ENCODE data around the gene ELAVL2.

ELAVL2 gene

DNA sequence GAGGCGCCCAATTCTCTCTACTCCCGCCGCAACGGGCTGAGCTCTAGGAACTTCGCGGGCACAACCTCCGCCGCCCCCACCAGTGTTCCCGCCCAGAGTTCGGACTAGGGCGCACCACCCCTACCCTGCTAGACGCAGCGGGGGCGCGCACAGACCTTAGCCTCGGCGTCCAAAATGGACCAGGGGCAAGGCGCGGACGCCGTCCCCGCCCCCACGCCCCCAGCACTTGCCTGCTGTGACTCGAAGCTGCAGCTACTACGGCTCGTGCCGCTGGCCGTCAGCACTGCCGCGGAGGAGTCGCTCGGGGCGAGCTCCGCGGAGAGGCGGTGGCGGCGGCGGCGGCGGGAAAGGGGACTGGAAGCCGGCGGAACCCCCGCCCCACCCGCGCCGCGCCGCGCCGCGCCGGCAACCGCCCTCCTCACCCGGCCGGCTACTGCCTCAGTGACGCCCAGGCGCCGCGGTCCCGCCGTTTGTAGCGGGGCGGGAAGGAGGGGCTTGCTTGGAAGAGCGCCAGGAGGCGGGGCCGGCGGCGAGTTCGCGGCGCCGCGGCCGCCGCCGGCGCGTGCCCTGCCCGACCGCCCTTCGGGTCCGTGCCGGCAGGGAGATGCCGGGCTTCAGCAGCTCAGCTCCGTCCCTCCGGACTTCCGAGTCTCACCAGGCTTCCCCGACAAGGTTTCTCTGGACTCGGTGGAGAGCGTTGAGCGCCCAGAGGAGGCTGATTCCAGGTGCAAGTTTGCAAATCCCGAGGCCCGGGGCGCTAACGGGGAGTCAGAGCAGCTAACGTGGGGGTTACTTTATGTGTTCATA lies 4.5 kb downstream of the ELAVL2 start:
- DNase-seq (ENCODE audit: low read depth), result no peak

DNA sequence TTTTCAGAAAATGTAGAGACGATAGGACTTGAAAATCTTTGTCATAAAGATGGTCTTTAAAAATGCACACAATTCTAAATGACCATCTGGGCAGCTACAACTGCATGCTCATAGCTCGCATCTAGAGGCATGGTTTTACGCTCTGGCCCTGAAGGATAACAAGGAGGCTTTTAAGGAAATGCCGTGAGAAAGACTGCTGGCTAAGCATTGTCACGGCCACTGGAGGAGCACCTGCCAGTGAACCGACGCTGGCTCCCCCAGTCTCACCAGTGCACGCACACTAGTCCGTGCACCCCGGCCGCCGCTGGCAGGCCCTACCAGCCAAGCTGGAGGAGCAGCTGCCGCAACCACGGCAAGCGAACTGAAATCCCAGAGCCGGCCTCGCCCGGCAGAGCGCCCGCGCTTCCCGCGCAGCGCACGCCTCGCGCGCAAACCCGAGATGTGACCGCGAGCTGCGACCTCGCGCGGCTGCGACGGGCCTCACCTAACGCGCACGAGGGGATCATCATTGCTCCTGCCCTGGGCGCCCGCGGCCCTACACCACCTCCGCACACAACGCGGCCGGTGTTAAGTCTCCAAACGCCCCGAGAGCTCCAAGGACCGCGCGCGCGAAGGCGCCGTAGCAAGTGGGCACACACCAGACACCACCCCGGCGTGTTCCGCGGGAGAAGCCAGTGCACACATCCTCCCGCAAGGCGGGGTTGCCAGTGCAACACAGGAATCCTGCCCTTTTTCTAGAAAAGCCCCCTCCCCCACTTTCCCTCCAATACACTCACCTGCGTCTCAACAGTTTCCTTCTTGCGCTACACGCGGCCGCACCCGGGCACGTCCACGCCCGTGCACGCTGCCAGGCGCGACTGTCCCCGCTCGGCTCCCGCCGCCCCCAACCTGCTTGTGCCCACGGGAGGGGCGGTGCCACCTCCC lies 5.3 kb downstream of the ELAVL2 start:
- no peak for DNase-seq (ENCODE audit: low read depth)

DNA sequence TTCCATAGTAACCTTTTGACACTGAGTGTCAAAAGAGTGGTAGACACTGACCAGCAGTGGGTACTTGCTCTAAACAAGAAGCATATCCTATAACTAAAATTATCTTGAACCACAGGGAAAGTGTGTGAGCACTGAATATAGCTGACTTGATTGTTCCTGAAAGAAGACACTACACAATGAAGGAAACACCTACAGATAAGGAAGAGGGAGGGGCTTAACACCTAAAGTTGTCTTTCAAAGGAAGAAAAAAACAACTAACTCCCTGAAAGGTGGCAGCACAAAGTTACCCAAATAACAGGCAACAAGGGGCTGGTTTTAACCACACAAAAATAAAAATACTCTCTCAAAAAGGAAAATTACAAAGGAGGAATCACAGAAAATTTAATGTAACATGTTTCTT lies 6.6 kb downstream of the ELAVL2 start:
- DNase-seq (ENCODE audit: low read depth), result no peak

DNA sequence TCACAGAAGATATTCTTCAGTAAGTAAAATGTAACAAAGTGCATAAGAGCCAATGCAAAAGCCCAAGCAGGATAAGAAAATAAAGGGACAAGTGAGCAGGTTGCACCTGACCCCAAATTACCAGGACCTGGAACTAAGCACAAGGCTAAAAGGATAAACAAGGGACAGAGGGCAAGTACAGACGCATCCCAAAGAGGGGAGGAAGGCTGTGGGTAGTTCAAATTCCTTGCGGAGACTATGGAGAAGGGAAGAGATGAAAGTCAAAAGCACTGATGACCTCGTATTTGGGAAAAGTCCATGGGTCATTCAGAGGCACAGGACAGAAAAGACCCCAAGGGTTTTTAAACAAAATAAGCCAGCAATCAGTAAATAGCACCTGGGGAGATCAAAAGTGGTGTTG lies 11.8 kb downstream of the ELAVL2 start:
- DNase-seq (ENCODE audit: low read depth), result no peak

DNA sequence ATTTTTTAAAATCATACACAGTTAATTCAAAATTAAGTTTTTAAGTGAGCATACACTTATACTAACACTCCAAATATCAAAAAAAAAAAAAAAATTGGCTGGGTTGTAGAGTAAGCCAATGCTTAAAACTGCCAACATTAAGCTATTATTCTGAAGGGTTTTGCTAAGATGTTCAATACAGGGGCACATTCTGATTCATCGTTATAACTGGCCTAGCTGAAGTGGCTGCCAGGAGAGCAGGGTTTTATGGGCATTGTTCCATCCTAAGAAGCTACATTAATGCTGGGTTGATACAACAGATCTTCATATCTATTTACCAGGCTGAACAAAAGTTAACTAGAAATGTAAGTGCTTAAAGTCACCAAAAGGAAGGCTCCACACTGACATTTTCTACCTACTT lies 13.4 kb downstream of the ELAVL2 start:
- DNase-seq (ENCODE audit: low read depth), result no peak

DNA sequence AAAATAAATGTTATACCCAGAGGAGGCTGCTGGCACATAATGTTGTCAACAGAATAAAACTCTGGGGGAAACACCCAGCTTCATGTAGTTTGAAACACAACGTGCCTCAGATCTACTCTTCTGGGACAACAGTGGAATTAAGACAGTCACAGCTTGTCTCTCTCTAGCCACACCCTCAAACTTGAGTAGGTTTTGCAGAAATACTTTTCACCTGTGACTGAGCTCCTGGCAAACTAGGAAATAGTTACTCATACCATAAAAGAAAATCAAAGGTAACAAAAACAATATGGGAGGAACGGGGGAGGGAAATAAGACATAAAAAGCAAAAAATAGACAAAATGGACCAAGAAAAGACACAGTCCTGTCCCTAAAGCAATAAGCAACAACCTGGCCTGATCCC lies 14.4 kb downstream of the ELAVL2 start:
- DNase-seq (ENCODE audit: low read depth), result no peak

DNA sequence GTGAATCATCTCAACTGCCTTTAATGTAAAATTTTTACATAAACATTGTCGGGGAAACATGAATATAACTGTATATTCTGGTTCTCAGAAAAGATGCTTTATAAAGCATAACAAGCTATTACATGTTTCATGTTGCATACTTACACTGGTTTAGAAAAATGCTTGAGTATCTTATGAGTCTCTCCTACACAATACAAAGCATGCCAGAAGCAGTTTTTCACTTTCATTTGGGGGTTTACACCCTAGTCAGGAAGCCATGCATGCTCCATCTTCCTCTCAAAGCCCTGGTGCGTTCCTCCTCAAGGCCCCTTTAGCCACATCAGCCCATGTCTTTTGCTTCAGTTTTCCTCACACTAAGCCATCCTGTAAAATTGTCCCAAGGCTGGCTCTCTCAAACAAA lies 22.8 kb downstream of the ELAVL2 start:
- no peak for DNase-seq (ENCODE audit: low read depth)

DNA sequence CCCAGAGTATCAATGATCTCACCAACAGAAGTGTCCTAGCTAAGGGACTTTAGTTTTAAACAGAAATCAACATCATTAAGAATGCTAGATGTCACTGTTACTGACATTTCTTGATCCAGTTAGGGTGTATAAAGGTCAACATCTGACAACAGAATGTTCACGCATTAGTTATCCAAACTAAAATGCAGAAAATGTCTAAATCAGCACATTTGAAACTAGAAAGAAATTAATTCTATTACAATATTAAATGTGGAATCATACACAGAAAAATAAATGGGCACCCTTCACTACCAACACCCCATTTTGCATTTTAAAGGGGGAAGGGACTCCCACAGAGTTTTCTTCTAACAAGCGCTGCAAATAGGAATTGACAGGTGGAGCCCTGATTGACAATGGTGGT lies 24.5 kb downstream of the ELAVL2 start:
- no peak for DNase-seq (ENCODE audit: low read depth)

DNA sequence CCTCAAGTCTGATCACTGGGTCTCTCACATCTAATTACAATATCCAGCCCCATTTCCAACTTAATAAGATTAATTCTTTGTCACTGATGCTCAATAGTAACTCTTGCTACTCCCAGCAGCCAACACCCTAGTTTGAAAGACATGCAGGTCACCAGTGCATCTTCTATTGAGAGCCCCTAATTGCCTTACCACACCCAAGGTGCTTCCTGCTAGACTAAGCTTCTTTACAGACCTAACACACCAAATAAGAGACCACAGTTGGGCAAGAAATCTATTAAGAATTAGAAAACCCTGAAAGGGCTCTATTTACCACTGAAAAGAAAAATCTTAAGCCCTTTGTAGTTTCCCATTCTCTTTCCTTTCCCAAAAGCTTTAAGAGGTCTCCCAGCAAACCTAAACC lies 26.5 kb downstream of the ELAVL2 start:
- no peak for DNase-seq (ENCODE audit: low read depth)

DNA sequence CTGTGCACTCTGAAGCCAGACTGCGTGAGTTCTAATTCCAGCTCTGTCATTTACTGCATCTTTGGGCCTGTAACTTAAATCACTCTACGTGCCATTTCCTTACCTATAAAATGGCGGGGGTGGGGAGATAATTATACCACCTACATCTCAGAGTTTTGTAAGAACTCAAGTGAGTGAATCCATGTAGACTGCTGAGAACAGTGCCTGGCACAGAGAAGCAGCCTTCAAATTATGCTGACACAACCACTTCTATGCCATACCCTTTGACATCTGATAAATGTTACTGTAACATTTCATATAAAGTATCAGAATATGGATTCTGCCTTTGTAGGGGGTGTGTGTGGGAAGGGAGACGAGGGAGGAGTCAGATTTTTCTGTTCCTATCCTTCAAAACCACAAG lies 27.7 kb downstream of the ELAVL2 start:
- DNase-seq (ENCODE audit: low read depth), result no peak

DNA sequence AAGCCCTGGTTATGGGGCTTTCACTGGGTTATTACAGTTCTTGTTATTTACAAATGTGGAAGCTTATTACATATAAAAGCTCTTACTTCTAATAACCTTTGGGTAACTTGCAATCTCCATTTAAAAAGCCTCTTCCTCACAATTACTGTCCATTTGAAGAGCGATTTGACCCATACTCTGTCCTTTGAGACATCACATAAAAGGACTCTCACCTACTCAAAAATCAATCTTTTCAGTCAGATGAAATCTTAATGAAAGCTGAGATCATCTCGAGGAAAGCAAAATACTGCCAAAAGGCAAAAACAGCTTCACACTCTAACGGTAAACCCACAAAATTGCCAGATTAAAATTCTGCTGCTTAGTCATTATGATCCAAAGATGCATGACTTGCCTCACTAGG lies 29.8 kb downstream of the ELAVL2 start:
- DNase-seq (ENCODE audit: low read depth), result no peak

DNA sequence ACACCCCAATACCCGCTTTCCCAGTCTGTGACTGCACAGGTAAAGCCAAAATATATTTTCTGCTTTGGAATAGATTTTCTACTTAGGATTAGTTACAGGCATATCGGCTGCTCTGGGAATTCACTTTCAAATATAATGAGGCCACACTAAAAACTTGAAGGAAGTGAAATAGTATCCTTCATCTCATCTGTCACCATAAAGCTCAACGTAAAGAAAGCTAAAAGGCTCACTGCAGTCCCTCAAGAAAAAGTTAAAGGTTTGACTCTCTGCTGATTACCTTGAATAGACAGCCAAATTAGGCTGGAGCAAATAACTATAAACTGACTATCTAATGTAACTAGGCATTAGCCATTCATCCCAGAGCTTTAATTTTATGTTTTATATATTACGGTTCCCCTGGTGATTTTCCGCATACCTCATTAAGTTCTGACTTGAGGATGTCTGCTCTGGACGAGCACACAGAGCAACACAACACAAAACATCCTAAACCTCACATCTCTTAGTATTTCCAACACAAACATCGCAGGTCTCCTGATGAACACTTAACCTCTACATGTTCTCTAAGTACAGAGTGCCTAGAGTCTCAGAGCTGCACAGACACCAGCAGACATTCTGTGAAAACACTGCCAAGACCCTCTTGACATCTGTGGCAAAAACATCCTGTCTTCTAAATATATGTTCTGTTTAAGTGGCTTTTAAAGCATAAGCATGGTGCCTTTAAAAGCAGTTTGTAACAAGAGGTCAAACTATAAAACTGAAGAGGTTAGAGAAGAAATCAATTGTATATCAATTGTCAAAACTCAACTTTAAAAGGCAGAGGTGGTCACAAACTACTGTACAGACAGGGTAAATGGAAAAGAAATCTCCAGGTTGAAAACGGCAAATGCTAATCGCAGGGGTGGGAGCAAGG lies 35.4 kb downstream of the ELAVL2 start:
- no peak for DNase-seq (ENCODE audit: low read depth)

DNA sequence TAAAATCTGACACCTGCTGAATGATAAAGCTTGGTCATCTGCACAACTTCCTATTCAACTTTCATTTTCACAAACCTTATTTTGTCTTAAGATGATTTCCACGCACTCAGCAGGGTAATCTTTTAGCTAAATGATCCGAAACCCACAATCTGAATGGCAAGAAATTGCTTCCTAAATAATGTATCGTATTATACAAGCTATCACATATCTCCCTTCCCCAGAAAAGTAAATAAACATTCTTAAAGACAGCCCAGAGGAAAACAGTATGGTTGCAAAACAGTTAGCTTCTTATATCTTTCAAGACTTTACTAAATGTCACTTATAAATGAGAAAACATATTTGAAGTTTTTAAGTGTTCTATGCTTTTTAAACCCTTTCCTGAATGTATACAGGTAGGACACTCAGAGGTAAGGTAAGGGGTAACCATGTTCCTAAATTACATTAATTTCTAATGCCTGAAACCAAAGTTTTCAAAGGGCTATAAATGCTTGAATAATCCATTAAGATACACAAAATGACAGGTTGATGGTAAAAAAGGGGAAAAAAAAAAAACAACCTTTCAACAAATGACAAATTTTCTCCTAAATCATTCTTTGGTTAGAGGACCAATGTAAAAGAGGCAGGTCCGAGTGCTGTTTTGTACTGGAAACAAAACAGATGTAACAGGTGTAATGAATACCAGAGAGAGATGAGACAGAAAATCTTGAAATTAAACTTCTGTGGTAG lies 36.3 kb downstream of the ELAVL2 start:
- no peak for DNase-seq (ENCODE audit: low read depth)

DNA sequence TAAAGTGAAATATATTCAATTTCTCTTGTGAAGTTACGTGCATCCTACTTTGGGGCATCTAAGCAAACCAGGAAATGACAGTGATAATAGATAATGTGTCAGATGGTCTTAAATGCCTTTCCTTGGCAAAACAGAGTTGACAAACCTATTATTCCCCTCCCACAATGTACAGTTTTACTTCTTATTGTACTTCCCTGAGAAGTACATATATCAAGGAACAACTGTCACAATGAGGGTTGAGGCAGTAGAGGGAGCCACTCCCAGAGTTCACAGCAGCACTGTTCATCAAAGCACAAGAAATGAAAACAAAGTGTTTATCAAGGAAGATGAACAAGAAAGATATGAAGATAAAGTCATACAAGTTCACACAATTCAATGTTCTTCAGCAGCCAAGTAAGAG lies 41.1 kb downstream of the ELAVL2 start:
- DNase-seq (ENCODE audit: low read depth), result no peak

DNA sequence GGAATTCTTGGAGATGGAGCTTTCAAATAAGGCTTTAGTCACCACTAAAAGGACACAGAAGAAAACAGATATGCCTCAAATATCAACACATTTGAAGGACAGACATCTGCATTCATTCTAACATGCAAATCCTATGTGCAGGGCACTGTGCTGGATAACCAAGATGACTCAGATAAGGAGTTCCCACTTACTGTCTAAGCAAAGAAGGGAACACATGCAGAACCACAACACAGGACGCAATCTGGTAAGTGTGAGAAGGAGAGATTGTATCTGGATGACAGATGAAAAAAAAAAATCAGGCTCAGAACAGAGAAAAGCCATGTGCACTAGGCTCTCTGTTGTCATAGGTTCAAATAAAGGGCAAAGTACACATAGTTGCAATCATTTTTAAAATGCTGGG lies 42.5 kb downstream of the ELAVL2 start:
- DNase-seq (ENCODE audit: low read depth), result no peak

DNA sequence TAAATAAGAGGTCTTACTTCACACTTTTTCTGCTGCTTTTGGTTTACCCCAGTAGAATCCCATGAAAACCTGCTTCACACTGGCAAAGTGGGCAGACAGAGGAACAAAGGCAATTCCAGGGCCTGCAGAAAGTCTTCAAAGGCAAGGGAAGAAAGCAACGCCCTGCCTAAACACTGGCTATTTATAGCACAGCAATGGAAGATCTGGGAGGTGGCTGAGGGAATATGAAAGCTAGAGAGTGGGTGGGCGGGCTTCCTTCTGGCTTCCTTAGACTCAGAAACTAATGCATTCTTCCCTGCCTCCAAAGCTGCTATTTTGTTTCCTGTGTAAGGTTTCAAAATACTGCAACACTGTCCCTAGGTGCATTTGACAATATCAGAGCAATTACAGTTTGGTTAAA lies 46.8 kb downstream of the ELAVL2 start:
- no peak for DNase-seq (ENCODE audit: low read depth)

DNA sequence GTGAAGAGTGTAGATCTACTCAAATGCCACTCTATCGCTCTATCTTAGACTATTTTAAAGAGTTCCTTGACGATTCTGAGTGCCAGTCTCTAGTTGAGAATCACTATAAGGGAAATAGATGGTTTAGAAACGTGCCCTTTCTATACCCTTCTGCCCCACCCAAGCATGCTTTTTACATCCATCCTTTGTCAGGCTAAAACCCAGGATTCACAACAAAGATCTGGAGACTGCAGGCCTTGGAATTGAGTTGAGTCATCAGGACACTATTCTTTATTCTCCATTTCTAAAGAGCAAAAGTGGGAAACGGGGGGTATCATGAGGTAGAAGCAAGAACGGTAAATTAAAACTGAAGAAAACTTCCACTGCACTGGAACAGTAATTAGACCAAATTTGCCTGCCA lies 48.7 kb downstream of the ELAVL2 start:
- no peak for DNase-seq (ENCODE audit: low read depth)

DNA sequence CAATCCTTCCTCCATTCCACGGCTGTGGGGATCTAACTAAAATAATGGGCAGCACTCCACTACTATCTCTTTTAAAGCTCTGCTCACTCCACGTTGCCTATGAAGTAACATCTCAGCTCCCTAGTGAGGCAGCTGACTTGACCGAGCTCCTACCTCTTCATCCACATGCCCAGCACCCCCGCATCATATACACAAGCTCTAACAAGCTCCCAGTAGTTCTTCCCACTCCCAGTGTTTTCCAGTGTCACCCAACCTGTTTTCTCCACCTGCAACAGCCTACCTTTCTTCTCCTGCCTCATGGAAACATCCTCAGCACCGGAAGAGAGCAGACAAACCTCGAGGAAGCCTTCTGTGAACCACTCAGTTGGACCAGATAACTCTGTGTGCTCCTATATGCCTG lies 50.5 kb downstream of the ELAVL2 start:
- no peak for DNase-seq (ENCODE audit: low read depth)

DNA sequence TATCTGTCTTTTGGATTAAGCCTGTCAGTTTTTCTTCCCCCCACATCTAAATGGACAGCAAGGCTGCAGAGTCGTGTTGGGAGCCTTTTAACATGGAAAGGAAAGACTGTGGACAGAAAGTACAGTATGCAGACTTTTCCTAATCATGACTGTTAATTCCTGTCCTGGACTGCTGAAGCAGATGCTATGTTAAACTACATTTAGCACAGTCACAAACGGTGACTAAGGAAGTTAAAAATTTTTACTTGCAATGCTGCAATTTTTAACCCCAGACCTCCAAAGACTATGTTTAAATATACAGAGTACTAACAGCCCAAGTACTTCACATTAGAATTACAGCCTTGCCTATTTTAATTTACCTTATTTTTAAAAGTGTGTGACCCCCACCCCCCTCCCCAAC lies 51.8 kb downstream of the ELAVL2 start:
- DNase-seq (ENCODE audit: low read depth), result no peak

DNA sequence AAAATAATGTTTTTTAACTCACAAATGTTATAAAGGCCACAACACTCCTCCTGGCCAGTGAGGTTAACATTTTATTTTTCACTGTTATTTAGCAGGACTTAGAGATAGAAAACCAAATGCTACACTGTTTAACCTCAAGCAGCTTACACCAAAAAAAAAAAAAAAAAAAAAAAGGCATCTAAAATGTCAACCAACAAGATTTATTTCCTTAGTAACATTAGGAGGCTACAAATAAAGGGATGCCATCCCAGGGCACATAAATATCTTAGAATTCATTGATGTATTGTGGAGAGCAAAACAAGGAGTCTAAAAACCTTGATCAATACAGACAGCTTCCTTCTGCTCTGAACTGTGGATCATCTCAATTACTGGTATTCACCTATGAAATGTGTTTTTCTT lies 53.7 kb downstream of the ELAVL2 start:
- no peak for DNase-seq (ENCODE audit: low read depth)

DNA sequence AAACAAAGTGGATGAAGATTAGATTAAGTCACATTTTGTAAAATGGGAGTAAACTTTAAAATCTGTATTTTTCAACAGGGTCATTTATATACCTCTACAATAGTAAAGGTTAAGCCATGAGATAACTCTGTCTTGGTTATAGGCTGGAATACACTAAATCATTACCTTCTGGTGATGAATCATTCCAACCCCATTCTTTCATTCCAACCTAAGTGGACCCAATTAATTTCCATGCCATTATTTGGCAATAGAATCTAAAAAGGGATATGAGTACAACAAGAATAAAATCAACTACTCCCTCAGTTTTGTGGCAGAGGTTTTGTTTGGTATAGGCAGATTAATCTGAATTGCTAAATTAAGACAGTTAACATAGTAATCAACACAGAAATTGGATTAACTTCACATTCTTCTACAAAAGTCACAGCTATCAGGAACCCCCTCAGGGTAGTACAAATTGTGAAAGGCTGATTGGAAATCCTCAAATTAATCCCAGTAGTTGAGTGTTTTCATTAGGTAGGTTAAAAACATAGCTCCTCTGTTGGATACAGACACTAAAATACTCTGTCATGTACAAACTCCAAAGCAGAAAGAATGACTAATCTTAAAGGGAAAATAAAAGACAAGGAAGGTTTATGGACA lies 54.2 kb downstream of the ELAVL2 start:
- DNase-seq (ENCODE audit: low read depth), result no peak
